Cortex of kidney (tissue), 1 donor: Measurements from ENCODE around the gene RNF41.
"Not testable (repeated sequence)": the region's sequence is repeated elsewhere in the genome, so short reads cannot be mapped to it uniquely, and the experiment has no call there.

Source experiments
- DNase-seq: peaks from one replicate; lab custom pipeline; 2025; lab: John Stamatoyannopoulos, UW

Gene RNF41

DNA sequence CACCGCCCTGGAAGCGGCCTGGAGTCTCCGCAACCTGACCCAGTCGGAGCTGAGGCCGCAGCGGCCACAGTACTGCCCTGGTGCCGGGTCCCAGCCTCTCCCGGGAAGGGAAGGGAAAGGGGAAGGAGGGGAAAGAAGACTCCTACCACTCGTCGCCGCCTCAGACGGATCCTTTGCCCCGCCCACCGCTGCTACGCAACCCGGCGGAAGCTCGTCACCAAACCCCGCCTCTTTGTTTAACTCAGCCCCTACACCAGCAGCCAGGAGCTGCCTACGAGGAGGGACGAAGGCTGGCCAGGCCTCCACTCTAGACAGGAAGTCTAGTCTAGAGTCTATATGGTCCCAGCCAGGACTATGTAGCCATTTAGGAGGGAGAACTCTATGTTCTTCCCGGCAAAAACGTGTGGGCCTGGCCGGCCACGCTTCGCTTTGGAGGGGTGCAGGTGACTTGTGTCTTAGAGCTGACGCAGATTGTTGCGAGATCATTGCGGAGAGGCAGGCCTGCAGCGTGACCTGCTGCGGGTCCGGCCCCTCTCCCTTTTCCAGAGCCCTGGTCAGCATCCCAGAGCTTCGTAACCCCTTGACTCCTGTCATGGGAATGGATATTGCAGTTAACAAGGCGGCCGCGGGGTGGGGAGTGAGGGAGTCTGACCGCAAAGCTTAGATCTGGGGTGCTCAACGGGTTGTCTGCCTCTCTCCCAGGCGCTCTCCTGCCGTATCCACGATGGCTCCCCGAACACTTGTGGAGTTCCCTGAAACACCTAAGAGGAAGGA, at the start of gene RNF41:
Gene RNF41, minus strand, starts transcription at position 166 of the 774 bp plus-strand sequence. CDS start 7,875 bp downstream, outside the sequence.
- DNase-seq, result peak; percentile 53

DNA sequence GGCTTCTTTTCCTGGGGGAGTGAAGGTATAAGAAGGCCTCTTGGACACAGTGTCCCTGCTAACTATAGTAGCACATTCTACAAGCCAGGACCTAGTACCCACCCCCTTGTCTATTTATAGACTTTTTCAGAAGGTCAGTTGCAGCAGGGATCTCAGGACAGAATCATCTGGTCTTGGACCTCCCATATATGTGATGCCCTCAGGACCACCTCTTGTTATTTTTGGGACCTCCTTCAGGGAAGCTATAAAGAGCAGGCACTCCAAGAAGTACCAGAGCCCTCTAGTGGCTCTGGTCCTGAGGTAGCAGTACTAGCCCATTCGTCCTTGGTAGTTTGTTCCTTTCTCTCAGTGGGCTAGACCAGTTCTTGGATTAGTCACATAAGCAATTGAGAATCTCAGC, 49.3 kb upstream of the RNF41 start:
- DNase-seq, result no peak

DNA sequence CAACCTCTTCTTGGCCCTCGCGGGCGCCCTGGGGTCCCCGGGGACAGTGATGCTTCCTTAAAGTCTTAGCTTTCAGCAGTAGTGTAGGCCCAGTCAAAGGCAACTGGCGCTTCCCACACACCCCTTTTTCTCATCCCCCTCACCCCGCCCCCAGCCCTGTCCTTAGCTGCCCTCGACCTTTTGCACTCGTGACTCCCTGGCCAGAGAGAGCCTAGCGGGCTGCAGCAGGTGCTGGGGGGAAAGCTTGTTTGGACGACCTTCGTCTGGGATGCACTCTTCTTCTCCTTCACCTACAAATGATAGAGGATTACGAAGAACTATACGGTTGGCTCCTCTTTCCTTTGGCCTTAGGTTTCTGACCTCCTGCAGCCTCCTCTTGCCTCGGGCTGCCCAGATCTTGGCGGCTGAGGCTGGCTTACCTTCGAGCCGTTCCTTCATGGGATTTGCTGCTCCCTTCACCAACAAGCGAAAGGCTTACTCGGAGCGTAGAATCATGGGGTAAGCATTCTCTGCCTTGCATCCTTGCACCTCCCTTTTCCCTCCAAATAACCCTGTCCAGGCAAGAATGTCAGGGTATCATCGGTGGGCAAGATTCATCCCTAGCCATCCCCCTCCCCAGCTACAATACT, 45.8 kb upstream of the RNF41 start:
- no peak for DNase-seq

DNA sequence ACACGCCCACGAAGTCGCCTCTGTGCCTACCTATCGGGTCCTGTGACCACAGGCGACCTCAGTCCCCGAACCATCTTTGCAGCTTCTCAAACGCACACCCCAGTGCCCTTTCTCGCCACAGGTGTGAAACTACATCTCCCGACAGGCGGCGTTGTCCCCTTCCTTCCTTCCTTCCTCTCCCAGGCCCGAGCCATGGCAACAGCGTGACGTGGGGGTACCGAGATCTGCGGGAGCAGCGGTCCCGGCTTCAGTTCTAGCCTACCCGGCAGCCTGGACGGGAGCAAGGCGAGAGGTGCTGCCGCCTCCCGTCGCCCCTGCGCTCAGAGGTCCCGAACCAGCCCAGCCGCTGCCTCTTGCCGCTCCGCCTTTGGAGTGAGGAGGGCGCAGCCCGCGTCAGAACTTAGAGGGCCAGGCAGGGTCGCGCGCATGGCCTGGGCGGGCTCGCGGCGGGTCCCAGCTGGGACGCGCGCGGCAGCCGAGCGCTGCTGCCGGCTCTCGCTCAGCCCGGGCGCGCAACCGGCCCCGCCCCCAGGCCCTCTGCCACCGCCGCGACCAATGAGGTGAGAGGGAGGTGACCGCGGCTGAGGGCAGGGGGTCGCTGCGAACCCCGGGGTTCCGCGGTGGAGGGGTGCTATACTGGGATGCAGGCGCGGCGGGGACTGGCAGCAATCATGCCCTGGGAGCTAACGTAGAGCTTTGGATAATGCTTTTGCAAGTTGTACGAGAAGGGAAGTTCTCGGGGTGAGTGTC, 45.1 kb upstream of the RNF41 start, which contains the start of gene COQ10A:
Gene COQ10A, plus strand, starts transcription at position 250 of the 750 bp plus-strand sequence. Its CDS starts 177 bp downstream, at position 427.
- no peak for DNase-seq

DNA sequence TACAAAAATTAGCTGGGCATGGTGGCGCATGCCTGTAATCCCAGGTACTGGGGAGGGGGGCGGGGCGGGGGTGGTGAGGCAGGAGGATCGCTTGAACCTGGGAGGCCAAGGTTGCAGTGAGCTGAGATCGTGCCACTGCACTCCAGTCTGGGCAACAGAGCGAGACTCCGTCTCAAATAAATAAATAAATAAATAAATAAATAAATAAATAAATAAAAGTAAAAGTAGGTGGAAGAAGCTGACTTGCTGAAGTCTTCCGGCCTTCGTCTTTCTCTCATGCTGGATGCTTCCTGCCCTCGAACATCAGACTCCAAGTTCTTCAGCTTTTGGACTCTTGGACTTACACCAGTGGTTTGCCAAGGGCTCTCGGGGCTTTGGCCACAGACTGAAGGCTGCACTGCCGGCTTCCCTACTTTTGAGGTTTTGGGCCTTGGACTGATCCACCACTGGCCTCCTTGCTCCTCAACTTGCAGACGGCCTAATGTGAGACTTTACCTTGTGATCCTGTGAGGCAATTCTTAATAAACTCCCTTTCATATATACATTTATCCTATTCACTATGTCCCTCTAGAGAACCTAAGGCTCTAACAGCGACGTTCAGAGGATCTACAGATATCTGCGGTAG, 44.5 kb upstream of the RNF41 start:
- DNase-seq, result not testable (repeated sequence)

DNA sequence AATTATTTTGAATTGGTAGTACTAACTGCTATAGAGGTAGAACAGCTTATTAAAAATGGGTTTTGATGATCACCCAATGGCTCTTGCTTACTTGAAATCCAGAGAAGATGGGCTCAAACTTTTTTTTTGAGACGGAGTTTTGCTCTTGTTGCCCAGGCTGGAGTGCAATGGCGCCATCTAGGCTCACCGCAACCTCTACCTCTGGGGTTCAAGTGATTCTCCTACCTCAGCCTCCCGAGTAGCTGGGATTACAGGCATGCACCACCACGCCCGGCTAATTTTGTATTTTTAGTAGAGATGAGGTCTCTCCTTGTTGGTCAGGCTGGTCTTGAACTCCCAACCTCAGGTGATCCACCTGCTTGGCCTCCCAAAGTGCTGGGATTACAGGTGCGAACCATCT, 41.2 kb upstream of the RNF41 start:
- not testable (repeated sequence) for DNase-seq

DNA sequence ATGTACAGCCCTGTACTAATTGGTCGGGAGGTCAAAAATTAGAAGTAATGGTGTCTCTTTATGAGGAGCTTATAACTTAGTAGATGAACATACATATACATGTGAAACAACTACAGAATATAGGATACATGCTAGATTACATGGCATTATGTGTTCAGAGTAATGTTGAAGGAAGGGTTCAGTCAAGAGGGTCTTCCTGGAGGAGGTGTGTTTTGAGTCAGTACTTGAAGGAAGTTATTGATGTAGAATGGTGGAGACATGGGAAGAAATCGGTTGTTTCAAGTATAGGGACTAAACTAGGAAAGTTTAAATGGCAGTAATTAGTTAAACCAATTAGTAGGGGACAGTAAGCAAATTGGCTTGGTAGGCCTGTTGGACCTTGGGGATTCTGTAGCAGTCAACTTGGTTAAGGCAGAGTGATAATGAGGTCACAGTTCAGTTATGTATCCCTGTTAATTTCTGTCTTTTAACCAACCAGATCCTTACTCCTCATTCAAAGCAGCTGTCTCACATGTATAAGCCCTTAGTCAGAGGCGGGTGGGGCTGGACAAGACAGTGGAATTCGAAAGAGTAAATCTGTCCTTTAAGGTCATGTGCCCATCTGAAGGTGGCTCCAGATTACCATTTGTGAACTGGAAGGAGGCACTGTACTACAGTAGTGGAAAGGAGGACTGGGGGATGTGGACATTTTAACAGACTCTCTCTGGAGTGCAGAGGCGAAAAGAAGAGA, 39.9 kb upstream of the RNF41 start:
- DNase-seq, result no peak

DNA sequence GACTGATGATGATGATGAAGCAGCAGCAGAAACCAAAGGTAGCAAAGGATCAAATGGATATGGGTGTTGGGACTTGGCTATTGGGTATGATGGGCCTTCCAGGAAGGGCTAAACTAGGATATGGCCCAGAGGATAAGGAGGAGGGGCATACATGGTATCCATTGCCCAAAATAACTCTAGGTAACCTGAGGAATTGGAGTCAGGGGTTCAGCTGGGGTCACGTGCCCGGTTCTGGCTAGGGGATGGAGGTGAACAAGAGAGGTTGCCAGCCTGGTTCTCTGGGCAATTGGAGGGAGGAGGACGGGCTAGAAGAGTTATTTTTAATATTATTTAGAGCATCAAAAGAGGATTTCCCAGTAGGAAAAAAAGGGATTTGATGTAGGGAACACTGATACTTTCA, 39.2 kb upstream of the RNF41 start:
- DNase-seq, result no peak

DNA sequence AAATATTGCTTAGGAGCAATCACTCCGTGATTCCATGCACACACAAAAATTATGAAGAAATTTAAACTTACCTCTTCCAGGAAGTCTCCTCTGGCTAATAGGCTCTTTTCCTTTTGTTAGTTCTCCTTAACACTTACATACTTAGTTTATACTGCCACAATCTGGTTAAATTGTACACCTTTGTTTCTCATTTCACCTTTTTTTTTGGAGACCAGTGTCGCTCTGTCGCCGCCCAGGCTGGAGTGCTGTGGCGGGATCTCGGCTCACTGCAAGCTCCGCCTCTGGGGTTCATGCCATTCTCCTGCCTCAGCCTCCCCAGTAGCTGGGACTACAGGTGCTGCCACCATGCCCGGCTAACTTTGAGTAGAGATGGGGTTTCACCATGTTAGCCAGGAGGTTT, 38.7 kb upstream of the RNF41 start:
- no peak for DNase-seq

DNA sequence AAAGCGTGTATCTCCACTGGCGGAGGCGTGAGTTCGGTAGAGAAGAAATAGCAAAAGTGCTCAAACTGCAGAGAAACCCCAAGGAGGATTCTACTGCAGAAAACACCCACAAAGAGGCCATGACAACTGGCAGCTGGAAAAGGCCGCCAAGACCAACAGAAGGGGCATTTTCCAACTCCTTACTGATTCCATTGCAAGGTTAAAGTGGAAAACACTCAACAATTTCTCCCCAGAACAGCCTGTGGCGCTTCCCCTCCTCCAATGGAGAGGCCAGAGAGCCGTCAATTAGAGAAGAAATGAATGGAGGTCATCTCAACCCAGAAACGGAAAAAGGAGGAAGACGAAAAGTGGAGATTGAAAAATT, 37.1 kb upstream of the RNF41 start:
- no peak for DNase-seq

DNA sequence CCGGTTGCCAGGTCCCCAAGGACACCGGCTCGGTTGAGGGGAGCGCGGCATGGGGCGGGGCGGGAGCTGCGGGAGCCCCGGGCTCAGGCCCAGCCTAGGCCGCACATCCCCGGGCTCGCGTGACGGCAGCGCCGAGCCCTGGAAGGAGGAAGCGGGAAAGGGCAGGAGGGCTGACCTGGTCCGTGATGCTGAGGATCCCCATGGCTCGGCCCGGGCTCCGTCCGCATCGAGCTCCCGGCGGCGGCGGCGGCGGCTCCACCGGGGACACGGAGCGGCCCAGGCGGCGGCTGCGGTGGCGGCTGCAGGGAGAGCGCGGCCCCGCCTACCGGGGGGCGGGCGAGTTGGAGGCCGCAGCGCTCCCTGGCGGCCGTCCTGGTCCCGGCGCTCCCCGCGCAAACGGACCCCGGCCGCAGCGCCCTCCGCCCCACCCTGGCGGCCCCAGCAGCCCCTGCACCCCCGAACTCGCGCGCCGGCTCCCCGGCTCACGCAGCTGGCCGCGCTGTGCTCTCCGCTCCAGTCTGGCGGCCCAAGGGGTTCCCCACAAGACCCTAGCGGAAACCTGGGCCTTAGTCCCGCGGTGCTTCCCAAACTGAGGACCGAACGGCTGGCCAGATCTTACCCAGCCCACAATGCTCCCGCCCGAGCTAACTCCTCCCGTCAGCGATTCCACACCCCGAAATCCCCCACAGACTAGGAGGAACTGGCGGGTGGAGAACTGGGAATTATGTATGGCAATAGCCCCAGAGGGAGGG, 36.5 kb upstream of the RNF41 start, which contains the start of gene ANKRD52:
Gene ANKRD52, minus strand, starts transcription at position 317 of the 752 bp plus-strand sequence. Its CDS starts 115 bp downstream, at position 202.
- DNase-seq, result no peak

DNA sequence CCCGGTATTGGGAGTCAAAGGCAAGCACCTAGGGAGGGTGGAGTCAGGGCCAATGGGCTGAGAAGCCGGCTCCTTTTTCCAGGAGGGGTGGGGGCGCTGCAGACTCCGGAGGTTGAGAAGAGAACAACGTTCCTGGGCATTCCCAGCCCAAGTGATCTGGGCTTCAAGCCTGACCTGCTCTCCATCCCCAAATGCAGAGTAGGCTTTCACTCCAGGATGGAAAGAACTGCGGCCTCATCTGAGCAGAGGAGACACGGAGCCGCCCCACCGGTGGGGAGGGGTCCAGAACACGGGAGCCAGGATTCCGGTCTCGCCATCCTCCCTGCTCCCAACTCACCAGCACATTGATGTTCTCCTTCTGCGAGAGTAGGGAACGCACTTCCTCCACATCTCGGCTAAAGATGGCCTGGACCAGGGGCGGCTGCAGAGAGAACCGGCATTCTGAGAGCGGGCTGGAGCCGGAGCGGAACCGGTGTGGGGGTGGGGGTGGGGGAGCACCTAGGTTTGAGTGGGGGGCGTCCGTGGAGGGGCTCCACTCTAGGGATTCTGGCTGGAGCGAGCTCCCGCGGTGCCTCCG, 35.9 kb upstream of the RNF41 start:
- DNase-seq, result no peak

DNA sequence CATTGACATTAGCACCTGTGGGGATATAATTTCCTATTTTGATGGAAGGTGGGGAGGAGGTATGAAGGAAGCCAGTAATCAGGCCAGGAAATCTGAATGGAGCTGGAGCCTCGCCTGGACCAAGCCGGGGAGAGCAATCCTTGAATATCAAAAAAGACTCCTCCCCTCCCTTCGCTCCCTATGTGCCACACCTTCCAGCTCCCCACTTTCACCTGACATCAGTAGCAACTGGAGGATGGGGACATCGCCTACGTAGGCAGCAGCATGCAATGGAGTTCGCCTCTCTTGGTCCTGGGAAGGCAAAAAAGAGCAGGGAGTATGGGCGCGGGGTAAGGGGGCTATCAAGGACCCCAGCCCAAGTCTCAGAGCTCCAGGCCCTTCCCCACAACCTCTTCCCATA, 35.3 kb upstream of the RNF41 start:
- no peak for DNase-seq

DNA sequence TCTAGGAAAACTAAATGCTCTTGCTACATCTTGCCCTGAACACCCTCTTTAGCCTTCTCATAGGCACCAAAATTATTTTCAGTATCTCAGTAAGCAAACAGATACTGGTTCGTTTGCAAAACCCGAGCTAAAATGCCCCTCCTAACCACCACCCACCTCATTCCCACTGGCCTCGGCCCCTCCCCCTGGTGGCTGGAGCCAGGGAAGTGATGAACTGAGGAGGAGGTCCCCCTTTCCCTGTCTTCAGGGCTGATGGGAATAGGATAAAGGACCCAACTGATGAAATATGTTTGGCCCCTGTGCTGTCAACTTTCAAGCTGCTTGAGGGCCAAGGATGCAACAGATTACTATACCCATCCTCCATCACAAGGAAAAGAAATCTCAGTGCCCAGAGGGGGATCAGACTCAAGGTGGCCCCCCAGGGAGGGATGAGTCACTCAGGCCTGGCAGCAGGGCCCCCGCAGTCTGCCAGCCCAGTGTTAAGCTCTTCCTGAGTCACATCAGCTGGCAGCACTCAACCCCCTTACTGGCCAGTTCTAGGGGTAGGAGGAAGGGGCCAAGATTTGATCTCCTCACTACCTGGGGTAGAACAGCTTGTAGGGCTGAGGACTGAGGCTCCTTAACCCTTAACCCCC, 34.7 kb upstream of the RNF41 start:
- DNase-seq, result no peak

DNA sequence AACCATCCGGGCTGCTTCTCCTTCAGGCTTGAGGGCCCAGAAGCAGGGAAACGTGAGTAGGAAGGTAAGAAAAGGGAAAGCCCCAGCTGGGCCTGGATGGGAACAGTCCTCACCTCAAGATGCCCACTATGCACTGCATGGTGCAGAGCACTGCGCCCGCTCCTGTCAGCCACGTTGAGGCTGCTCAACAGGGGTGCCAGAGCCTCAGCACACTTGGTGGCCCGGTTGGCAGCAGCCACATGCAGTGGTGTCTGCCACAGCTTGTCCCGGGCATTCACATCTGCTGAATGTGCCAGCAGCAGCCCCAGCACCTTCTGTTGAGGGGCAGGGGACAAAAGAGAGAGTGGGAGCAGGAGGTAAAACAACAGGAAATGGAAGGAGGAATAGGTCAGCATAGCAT, 33.9 kb upstream of the RNF41 start:
- DNase-seq, result no peak

DNA sequence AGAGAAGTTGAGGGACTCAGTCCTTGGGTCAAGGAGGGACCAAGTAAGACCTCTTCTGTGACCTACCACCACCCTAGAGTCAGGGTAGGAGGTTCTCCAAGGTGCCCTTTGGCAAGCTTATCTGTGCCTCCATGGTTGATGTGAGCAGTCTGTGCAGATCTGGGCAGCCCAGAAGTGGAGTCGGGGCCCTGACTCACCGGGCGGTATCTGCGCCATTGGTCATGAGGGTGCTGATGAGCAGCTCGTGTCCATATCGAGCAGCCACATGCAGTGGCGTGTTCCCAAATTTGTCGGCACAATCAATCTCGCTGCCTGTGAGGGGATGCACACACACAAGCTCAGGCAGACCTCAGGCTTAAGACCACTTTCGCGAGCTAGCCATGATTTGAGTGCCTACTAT, 31.4 kb upstream of the RNF41 start:
- DNase-seq, result no peak

DNA sequence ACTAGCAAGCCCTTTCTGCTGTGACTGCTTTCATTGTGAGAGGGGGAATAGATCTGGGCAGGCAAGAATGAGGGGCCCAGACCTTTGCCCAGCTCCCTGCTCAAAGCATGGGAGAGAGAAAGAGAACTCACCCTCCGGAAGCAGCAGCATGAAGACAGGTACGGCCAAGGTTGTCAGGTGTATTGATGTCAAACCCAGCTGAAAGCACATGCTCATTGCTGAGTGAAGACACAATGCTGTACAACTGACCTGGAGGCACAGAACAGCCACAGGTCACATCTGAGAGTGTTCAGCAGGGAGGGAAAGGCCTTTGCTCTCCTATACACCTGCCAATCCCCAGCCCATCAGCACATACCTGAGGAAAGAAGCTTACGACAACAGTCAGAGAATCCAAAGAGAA, 30.9 kb upstream of the RNF41 start:
- DNase-seq, result no peak

DNA sequence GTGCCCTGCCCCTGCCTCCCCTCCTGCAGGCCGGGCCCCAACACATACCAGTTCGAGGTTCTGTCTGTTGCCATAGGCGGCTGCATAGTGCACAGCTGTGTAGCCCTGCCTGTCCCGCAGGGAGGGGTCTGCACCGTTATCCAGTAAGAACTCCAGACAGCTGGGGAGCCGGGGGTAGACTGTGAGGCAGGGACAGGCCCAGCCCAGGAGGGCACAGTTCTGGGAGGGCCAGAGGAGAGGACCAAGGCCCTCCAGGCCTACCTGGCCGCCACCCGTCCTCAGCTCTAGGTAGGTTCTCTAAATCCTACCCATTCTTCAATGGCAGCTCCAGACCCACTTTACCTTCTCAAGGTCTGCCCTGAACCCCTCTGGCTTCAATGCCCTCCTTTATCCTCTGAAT, 27.0 kb upstream of the RNF41 start:
- DNase-seq, result no peak

DNA sequence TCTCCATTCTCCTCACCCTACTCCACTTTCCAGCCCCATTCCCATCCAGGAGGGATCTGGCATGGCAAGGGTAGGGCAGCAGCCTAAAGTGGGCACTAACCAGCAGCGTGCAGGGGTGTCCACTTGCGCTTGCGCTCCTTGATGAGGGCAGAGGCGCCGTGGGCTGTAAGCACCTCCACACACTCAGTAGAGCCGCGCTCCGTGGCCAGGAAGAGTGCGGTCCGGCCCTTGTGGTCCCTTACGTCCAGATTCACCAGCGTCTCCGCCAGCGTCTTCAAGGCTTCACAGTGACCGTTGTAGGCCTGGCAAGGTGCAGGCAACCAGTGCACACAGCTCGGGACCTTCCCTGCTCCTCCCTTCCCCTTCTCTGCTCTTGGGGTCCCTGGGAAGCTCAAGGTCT, 26.2 kb upstream of the RNF41 start:
- DNase-seq, result no peak

DNA sequence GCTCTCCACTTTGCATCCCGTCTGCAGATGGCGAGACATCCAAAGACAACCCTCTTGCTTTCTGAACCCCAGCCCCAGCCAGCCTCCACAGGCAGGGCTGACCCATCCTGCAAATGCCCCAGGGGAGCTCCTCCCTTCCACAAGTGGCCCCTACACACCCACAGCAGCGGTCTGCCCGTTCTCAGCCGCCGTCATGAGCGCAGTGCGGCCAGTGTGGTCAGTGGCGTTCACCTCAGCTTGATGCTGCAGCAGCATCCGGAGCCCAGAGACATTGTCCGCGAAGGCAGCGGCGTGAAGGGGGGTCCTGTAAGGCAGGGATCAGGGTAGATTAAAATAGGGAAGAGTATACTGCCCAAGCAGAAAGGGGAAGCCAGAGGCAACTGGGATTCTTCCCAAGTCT, 22.8 kb upstream of the RNF41 start:
- DNase-seq, result no peak
